Nucleus accumbens (tissue), 56 donors: ENCODE results near the gene ZNF592.
A peak's percentile ranks its signal among the peaks of the same experiment; 100 is the strongest.
"Not testable (repeated sequence)": the region's sequence is repeated elsewhere in the genome, so short reads cannot be mapped to it uniquely, and the experiment has no call there.

Experiments used
- DNase-seq, 56 donors: peaks; one replicate each; lab custom pipeline; 2025; lab: John Stamatoyannopoulos, UW

The ZNF592 gene

GRCh38 chr15:84740691-84741090 is 7.7 kb upstream of the ZNF592 start:
- DNase-seq: no peak

- no peak for DNase-seq
Measured at GRCh38 chr15:84741121-84741520, 7.3 kb upstream of the ZNF592 start.

- DNase-seq: peak in 55 of 56 donors; percentile 12 to 89 (median 76)
Measured at GRCh38 chr15:84747416-84748273, 747 bp upstream of the ZNF592 start.

GRCh38 chr15:84749111-84749991 is 959 bp downstream of the ZNF592 start:
- peak in 11 of 56 donors; percentile 17 to 51 (median 38) for DNase-seq

GRCh38 chr15:84750583-84751092 is 2.2 kb downstream of the ZNF592 start:
- DNase-seq: no peak

GRCh38 chr15:84751721-84752120 is 3.3 kb downstream of the ZNF592 start:
- not testable (repeated sequence) for DNase-seq

GRCh38 chr15:84752195-84752594 is 3.8 kb downstream of the ZNF592 start:
- DNase-seq: no peak

GRCh38 chr15:84752700-84753099 is 4.3 kb downstream of the ZNF592 start:
- no peak for DNase-seq

- DNase-seq: not testable (repeated sequence)
Measured at GRCh38 chr15:84754889-84755288, 6.5 kb downstream of the ZNF592 start.

- no peak for DNase-seq
Measured at GRCh38 chr15:84755736-84756527, 7.5 kb downstream of the ZNF592 start.

- no peak for DNase-seq
Measured at GRCh38 chr15:84759018-84759417, 10.6 kb downstream of the ZNF592 start.

- DNase-seq: no peak
Measured at GRCh38 chr15:84760219-84760618, 11.8 kb downstream of the ZNF592 start.

GRCh38 chr15:84761607-84762131 is 13.3 kb downstream of the ZNF592 start:
- no peak for DNase-seq

GRCh38 chr15:84762840-84763572 is 14.6 kb downstream of the ZNF592 start:
- DNase-seq: no peak

- no peak for DNase-seq
Measured at GRCh38 chr15:84764585-84764984, 16.2 kb downstream of the ZNF592 start.

GRCh38 chr15:84764989-84765388 is 16.6 kb downstream of the ZNF592 start:
- DNase-seq: no peak

GRCh38 chr15:84765675-84766074 is 17.3 kb downstream of the ZNF592 start:
- no peak for DNase-seq

- DNase-seq: no peak
Measured at GRCh38 chr15:84766461-84767035, 18.2 kb downstream of the ZNF592 start.

GRCh38 chr15:84772031-84772430 is 23.6 kb downstream of the ZNF592 start:
- no peak for DNase-seq
